Peyer's patch (tissue), 4 donors: Measurements from ENCODE around the gene HRG. TPM values are rescaled to one million over a fixed set of nuclear protein-coding genes. Genes with fewer than 3 reads are reported as not detected.

Experiments
- DNase-seq, 3 donors: peaks; one replicate each; pipeline ENCODE4 v3.0.0-alpha.2; 2017 to 2019
- H3K27ac ChIP-seq, 4 donors: fragments of 200-600 bp; sonication (generic); one replicate each; pipeline ENCODE4 v1.5.1; 2016 to 2019
- H3K27me3 ChIP-seq, 2 donors: fragments of 200-600 bp; sonication (generic); one replicate each; pipeline ENCODE4 v1.5.1; 2019
- H3K36me3 ChIP-seq, 3 donors: fragments of 200-600 bp; sonication (generic); one replicate each; pipeline ENCODE4 v1.5.1; 2016 to 2019
- H3K4me1 ChIP-seq, 4 donors: fragments of 200-600 bp; sonication (generic); one replicate each; pipeline ENCODE4 v1.5.1; 2016 to 2019
- H3K4me3 ChIP-seq, 4 donors: fragments of 200-600 bp; sonication (generic); 1 replicate in 3 of 4; 2 replicates in 1 of 4; pipeline ENCODE4 v1.5.1; 2016 to 2019; ENCODE audit warnings: mild to moderate bottlenecking in 1 of 4
- H3K9me3 ChIP-seq, 4 donors: fragments of 200-600 bp; sonication (generic); one replicate each; pipeline ENCODE4 v1.5.1; 2016 to 2019; ENCODE audit warnings: mild to moderate bottlenecking in 1 of 4
- POLR2A ChIP-seq, 2 donors: fragments of 450-650 bp; IDR thresholded peaks; one replicate each; pipeline ENCODE4 v1.5.1; 2017; ENCODE audit warnings: antibody characterized with exemption in 2 of 2, mild to moderate bottlenecking in 2 of 2, moderate library complexity in 2 of 2
- total RNA-seq, 4 donors: library from RNA; depleted of rRNA; stranded (reverse); fragments of >200 nt; gene quantifications; one replicate each; pipeline ENCODE4 v1.1.0, GENCODE V29; 2016
- TF ChIP-seq, protein P1 (sequence below), 6 experiments: fragments of 450-650 bp in 4 of 6; fragments of 200-600 bp in 2 of 6; sonication (generic) in 1 of 6; IDR thresholded peaks; one replicate each; pipeline ENCODE4 v1.5.1; 2017 to 2019; ENCODE audit warnings: antibody characterized with exemption in 6 of 6, mild to moderate bottlenecking in 3 of 6, moderate library complexity in 1 of 6

Gene HRG
- total RNA-seq, 4 donors from 2014 or later, result not detected

DNA sequence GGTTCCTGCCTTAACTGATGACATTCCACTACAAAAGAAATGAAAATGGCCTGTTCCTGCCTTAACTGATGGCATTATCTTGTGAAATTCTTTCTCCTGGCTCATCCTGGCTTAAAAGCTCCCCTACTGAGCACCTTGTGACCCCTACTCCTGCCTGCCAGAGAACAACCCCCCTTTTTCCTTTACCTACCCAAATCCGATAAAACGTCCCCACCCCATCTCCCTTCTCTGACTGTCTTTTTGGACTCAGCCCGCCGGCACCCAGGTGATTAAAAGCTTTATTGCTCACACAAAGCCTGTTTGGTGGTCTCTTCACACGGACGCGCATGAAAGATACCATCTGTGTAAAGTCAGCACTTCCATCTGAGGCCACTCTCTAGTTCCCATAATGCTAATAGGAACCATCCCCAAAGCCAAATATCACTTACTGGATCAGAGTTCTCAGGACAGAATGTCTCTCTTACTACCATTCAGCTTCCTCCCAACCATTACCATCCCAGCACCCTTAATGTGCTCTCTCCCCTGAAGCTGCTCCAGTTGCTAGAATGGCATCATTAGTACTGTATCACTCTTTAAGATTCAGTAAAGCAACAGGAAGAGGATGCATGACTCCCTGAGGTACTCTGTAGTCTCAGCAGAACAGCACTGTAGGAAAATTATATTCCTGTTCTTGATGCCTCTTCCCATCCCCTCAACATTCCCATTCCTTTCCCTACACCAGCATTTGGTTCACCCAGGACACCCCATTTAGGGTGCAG lies 2.3 kb upstream of the HRG start:
- Histone ChIP-seq H3K27ac (no peak overlapping the region), H3K27me3 (no peaks in the 10 kb centered on the region), H3K4me3 (no peak overlapping the region), H3K4me1 (no peaks in the 10 kb centered on the region), H3K36me3 (no peaks in the 10 kb centered on the region), H3K9me3 (no peaks in the 10 kb centered on the region)
- DNase-seq, result no peak
- TF ChIP-seq, protein P1, sequence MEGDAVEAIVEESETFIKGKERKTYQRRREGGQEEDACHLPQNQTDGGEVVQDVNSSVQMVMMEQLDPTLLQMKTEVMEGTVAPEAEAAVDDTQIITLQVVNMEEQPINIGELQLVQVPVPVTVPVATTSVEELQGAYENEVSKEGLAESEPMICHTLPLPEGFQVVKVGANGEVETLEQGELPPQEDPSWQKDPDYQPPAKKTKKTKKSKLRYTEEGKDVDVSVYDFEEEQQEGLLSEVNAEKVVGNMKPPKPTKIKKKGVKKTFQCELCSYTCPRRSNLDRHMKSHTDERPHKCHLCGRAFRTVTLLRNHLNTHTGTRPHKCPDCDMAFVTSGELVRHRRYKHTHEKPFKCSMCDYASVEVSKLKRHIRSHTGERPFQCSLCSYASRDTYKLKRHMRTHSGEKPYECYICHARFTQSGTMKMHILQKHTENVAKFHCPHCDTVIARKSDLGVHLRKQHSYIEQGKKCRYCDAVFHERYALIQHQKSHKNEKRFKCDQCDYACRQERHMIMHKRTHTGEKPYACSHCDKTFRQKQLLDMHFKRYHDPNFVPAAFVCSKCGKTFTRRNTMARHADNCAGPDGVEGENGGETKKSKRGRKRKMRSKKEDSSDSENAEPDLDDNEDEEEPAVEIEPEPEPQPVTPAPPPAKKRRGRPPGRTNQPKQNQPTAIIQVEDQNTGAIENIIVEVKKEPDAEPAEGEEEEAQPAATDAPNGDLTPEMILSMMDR (IDR thresholded peaks at IDR 0.05), result no peak
- TF ChIP-seq POLR2A (IDR thresholded peaks at IDR 0.05), result no peak

DNA sequence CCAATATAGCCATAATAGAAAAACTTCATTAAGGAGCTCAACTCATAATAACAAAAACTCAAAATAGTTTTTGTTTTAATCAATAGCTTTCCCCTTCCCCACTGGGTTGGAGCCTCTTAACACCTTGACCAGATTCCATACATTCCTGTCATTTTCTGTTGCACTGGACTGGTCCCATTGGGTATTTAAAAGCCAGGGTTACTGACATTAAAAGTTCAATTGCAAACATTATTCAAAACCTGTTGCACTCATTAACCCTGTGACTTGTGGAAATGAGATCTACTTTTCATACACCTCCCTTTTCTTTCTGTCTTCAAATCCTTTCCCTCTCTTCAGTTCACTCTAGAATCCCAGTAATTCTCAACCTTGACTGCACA lies 1.7 kb upstream of the HRG start:
- Histone ChIP-seq H3K4me3 (no peak overlapping the region), H3K27ac (no peak overlapping the region)
- TF ChIP-seq, protein P1 (IDR thresholded peaks at IDR 0.05), result no peak
- TF ChIP-seq POLR2A (IDR thresholded peaks at IDR 0.05), result no peak

DNA sequence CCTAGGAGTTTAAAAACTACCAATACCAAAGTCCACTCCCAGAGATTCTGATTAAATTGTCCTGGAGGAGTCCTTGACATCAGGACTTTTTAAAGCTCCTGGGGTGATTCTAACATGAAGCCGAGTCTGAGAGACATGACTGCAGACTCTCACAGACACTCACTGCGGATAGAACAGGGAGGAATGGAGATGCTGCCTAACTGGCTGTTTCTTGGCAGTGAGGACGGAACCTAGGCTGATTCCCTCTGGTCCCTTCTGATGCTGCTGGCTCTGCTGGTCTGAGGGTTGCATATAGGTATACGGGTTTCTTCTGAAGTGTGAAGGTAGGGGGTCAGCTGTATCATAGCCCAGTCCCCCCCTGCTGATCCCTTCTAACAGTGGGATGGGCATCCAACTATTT lies 1.3 kb upstream of the HRG start:
- Histone ChIP-seq H3K9me3 (no peaks in the 10 kb centered on the region), H3K27me3 (no peaks in the 10 kb centered on the region), H3K4me1 (no peaks in the 10 kb centered on the region), H3K36me3 (no peaks in the 10 kb centered on the region), H3K4me3 (no peak overlapping the region), H3K27ac (no peak overlapping the region)
- no peak for TF ChIP-seq POLR2A (IDR thresholded peaks at IDR 0.05)
- TF ChIP-seq, protein P1 (IDR thresholded peaks at IDR 0.05), result no peak
- DNase-seq, result no peak

More for the DNA sequence above, 1.7 kb upstream of the HRG start:
- DNase-seq, result no peak
- H3K36me3 ChIP-seq, result no peaks in the 10 kb centered on the region
- no peaks in the 10 kb centered on the region for H3K4me1 ChIP-seq
- no peaks in the 10 kb centered on the region for H3K27me3 ChIP-seq
- H3K9me3 ChIP-seq, result no peaks in the 10 kb centered on the region

DNA sequence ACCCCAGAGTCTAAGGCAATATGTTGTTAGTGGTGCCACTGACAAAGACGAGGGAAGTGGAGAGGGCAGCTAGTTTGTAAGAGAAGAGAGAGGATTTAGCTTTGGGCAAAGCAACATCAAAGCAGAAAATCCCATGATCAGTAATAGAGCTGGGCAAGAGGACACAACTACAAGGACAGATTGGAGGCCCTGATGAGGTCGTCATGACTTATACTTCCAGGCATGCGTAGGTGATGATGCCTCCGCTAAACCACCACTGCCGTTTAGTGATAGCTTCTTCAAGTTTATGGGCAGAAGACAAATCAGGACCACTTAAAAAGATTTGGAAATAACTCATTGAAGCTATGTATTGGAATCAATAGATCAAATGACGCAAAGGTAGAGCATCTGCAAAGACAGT lies 2.6 kb downstream of the HRG start:
- Histone ChIP-seq H3K9me3 (no peaks in the 10 kb centered on the region), H3K27me3 (no peaks in the 10 kb centered on the region), H3K36me3 (no peaks in the 10 kb centered on the region), H3K4me3 (no peak overlapping the region), H3K4me1 (no peaks in the 10 kb centered on the region), H3K27ac (no peak overlapping the region)
- DNase-seq, result no peak
- no peak for TF ChIP-seq POLR2A (IDR thresholded peaks at IDR 0.05)
- TF ChIP-seq, protein P1 (IDR thresholded peaks at IDR 0.05), result no peak

DNA sequence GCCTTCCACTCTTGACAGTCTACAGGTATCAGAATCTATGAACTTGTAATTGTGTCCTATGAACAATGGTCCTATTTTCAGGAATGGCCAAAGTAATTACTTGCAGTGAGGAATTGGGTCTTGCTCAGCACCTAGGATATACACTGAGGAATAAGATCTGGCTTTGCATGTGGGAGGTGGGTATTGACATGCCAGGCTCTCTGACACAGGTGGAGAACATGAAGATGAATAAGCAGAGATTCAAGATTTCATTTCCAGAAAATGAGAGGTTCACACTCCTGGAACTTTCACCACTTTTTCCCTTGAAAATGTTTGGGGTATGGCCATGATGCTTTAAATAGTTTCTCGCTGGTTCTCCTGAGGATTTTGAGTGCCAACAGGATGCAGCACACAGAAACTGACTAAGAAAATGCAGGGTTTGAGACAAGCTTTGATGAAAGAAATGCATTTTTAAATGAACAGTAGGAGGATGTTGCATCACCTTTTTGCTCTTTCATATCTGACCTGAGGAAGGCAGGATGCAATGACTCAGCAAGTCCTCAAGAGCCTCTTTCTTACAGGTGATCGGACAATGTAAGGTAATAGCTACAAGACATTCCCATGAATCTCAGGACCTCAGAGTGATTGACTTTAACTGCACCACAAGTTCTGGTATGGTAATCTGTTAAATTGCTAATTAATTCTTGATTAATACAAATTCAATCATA lies 3.7 kb downstream of the HRG start:
- DNase-seq, result no peak
- H3K27me3 ChIP-seq, result no peaks in the 10 kb centered on the region

More for the DNA sequence above, 3.7 kb downstream of the HRG start:
- Histone ChIP-seq H3K4me1 (no peaks in the 10 kb centered on the region), H3K4me3 (no peak overlapping the region), H3K27ac (no peak overlapping the region), H3K36me3 (no peaks in the 10 kb centered on the region), H3K9me3 (no peaks in the 10 kb centered on the region)
- TF ChIP-seq POLR2A (IDR thresholded peaks at IDR 0.05), result no peak
- TF ChIP-seq, protein P1 (IDR thresholded peaks at IDR 0.05), result no peak
